ENCODE measurements around the gene PPM1H. TPM values are rescaled to one million over a fixed set of nuclear protein-coding genes. Genes with fewer than 3 reads are reported as not detected.

Gene PPM1H
- total and polyA plus RNA-seq, 2 of the 8 experiments (the other 6 are each of a cell fraction or from before 2014, with no cell fraction given) = 16.4 to 36.1 TPM

GRCh38 chr12:62769076-62769619 is 165.8 kb downstream of the PPM1H start:
- Histone ChIP-seq H4K5ac (ENCODE audit: insufficient read length, low read depth, low read length) (no peak overlapping the region), H3K9me3 (ENCODE audit: insufficient read depth in 2 of 2, low read depth in 1 of 2, low read length in 1 of 2) (no peaks in the 10 kb centered on the region), H3K4me2 (ENCODE audit: insufficient read depth in 1 of 2, low read depth in 2 of 2, low read length in 2 of 2) (no peak overlapping the region), H3K27ac (ENCODE audit: low read depth, low read length) (no peak overlapping the region), H2AK5ac (ENCODE audit: low read depth, low read length) (no peak overlapping the region), H2BK20ac (ENCODE audit: low read length) (no peak overlapping the region), H3K4ac (replicated peaks; ENCODE audit: insufficient read length, low read depth, low read length) (no peak overlapping the region), H4K91ac (replicated peaks; ENCODE audit: insufficient read length, low read length) (no peak overlapping the region), H2BK15ac (ENCODE audit: low read length) (no peak overlapping the region), H3K14ac (ENCODE audit: insufficient read length) (no peak overlapping the region), H2BK12ac (ENCODE audit: low read depth, low read length) (no peak overlapping the region), H3K9ac (replicated peaks in 1 of 4; ENCODE audit: extremely low read depth in 1 of 4, low read depth in 3 of 4, low read length in 3 of 4) (no peak overlapping the region), H3K56ac (replicated peaks; ENCODE audit: insufficient read length, low read depth, low read length) (no peak overlapping the region), H2AFZ (ENCODE audit: low read length) (no peak overlapping the region), H2BK5ac (ENCODE audit: low read depth, low read length) (no peak overlapping the region), H4K20me1 (replicated peaks in 1 of 2; ENCODE audit: control insufficient read depth in 1 of 2, insufficient read depth in 2 of 2, low read length in 2 of 2) (peaks cover 0 to 2% of the 10 kb centered on the region in 2 experiments), H3K23ac (ENCODE audit: insufficient read length) (no peak overlapping the region), H3K4me1 (replicated peaks in 1 of 4; ENCODE audit: control insufficient read depth in 3 of 4, insufficient read depth in 4 of 4, low read length in 3 of 4) (peaks cover 5 to 14% (median 11%) of the 10 kb centered on the region in 4 experiments; a peak in 6 of 7 replicates), H2BK120ac (replicated peaks; ENCODE audit: low read depth, low read length) (no peak overlapping the region), H3K23me2 (ENCODE audit: low read depth, low read length) (no peaks in the 10 kb centered on the region; the same call in 1 of the 2 replicates), H3K18ac (ENCODE audit: extremely low read depth, low read length) (no peak overlapping the region), H3K27me3 (replicated peaks in 1 of 4; ENCODE audit: control insufficient read depth in 3 of 4, extremely low read depth in 1 of 4, insufficient read depth in 3 of 4, low read length in 3 of 4) (no peaks in the 10 kb centered on the region), H3K79me2 (ENCODE audit: control insufficient read depth in 1 of 2, insufficient read depth in 2 of 2, low read length in 2 of 2) (no peaks in the 10 kb centered on the region), H4K8ac (ENCODE audit: extremely low read depth, insufficient read depth, low read length) (no peak overlapping the region), H3K79me1 (ENCODE audit: low read depth, low read length) (no peaks in the 10 kb centered on the region), H3K4me3 (ENCODE audit: extremely low read depth in 1 of 4, insufficient read depth in 2 of 4, low read depth in 3 of 4, low read length in 4 of 4) (no peak overlapping the region), H3K36me3 (ENCODE audit: control insufficient read depth in 2 of 4, insufficient read depth in 4 of 4, low read length in 3 of 4) (no peaks in the 10 kb centered on the region)
- no peak for FAIRE-seq
- ChIA-PET POLR2A (ENCODE audit: partially characterized antibody) (no interaction called here), CTCF (ENCODE audit: partially characterized antibody) (interaction anchor here (1.1 to 1.8 kb wide), 4 partner anchors 11 to 30 kb away, joined by 3 to 7 read pairs (median 5); no protein-coding TSS in a partner anchor)
- DNase-seq (ENCODE audit: low read depth in 1 of 2, low spot score in 2 of 2) = no peak
- WGBS, 2 experiments (ENCODE audit: extremely low coverage in 1 of 2, insufficient coverage in 1 of 2, insufficient read length in 1 of 2, insufficient replicate concordance in 2 of 2, low coverage in 1 of 2, low lambda C conversion rate in 2 of 2, missing lambda C conversion rate in 1 of 2) = 85% methylated on average over 3 of the region's 3 CpGs; no CpG with 5 or more reads in 1 of the 2 experiments
- TF ChIP-seq NRF1 (IDR thresholded peaks at IDR 0.05; ENCODE audit: low read depth, low read length) = no peak
- TF ChIP-seq EZH2 (IDR thresholded peaks at IDR 0.05; ENCODE audit: low read depth, low read length, severe bottlenecking) = no peak
- no peak for TF ChIP-seq RBBP5 (IDR thresholded peaks at IDR 0.05; ENCODE audit: borderline replicate concordance, low read depth, low read length)
- TF ChIP-seq E2F6 (IDR thresholded peaks at IDR 0.05) = no peak
- no peak for TF ChIP-seq TBP (IDR thresholded peaks at IDR 0.05; ENCODE audit: low read depth, low read length)
- TF ChIP-seq RAD21 (IDR thresholded peaks at IDR 0.05 in 1 of 2, conservative IDR thresholded peaks at IDR 0.05 in 1 of 2; ENCODE audit: low read depth in 2 of 2, low read length in 2 of 2) = no peak
- no peak for TF ChIP-seq ATF2 (IDR thresholded peaks at IDR 0.05; ENCODE audit: low read length)
- no peak for TF ChIP-seq GTF2F1 (IDR thresholded peaks at IDR 0.05; ENCODE audit: borderline replicate concordance, low read depth, low read length)
- no peak for TF ChIP-seq EP300 (IDR thresholded peaks at IDR 0.05; ENCODE audit: borderline replicate concordance in 1 of 2, low read depth in 2 of 2, low read length in 2 of 2)
- no peak for TF ChIP-seq KDM4A (IDR thresholded peaks at IDR 0.05; ENCODE audit: low read depth, low read length, severe bottlenecking)
